WTC11 (cell line): ENCODE measurements around the gene ARMC9. TPM values are rescaled to one million over a fixed set of nuclear protein-coding genes. Genes with fewer than 3 reads are reported as not detected.
A peak's percentile ranks its signal among the peaks of the same experiment; 100 is the strongest.
"Not testable (repeated sequence)": the region's sequence is repeated elsewhere in the genome, so short reads cannot be mapped to it uniquely, and the experiment has no call there.

Source experiments
- ATAC-seq: fragments of 200-7000 bp; cut with Tn5 transposase; 2 replicates; pipeline ENCODE4 v1.10.0; 2021; ENCODE audit warnings: mild to moderate bottlenecking, moderate library complexity
- CTCF ChIA-PET: fragments of 300-600 bp; sonication (Branson Sonifier 250); formaldehyde crosslinking; loops from one replicate; lab custom pipeline; 2021; ENCODE audit warnings: antibody characterized with exemption; lab: Charles Lee
- POLR2A ChIA-PET: fragments of 350-600 bp; sonication (Branson Sonifier 250); formaldehyde crosslinking; loops from one replicate; lab custom pipeline; 2021; ENCODE audit warnings: antibody characterized with exemption; lab: Charles Lee
- DNase-seq: peaks from one replicate; pipeline ENCODE4 v3.0.0; 2021; ENCODE audit warnings: low spot score
- H3K27ac Mint-ChIP-seq: 2 replicates; pipeline ENCODE4 v1.8.0; 2021; ENCODE audit warnings: mixed read lengths
- H3K27me3 Mint-ChIP-seq: 2 replicates; pipeline ENCODE4 v1.8.0; 2021; ENCODE audit warnings: low read depth, mild to moderate bottlenecking, moderate library complexity, mixed read lengths
- H3K36me3 Mint-ChIP-seq: 2 replicates; pipeline ENCODE4 v1.8.0; 2021; ENCODE audit warnings: mixed read lengths
- H3K4me1 Mint-ChIP-seq: 2 replicates; pipeline ENCODE4 v1.8.0; 2022; ENCODE audit warnings: mixed read lengths
- H3K4me3 Mint-ChIP-seq: 2 replicates; pipeline ENCODE4 v1.8.0; 2021; ENCODE audit warnings: mild to moderate bottlenecking, moderate library complexity, mixed read lengths
- H3K9me3 Mint-ChIP-seq: 2 replicates; pipeline ENCODE4 v1.8.0; 2021; ENCODE audit warnings: mixed read lengths
- ARID4B ChIP-seq: sonication (generic); formaldehyde crosslinking; IDR thresholded peaks from 2 replicates; pipeline ENCODE4 v1.8.0; 2023; ENCODE audit warnings: missing genetic modification reagents, mild to moderate bottlenecking, borderline replicate concordance
- ATF2 ChIP-seq: sonication (generic); formaldehyde crosslinking; IDR thresholded peaks from 2 replicates; pipeline ENCODE4 v1.8.1; 2022; ENCODE audit warnings: low read depth, missing genetic modification reagents, borderline replicate concordance
- CREB1 ChIP-seq: sonication (generic); formaldehyde crosslinking; IDR thresholded peaks from 2 replicates; pipeline ENCODE4 v1.8.0; 2023; ENCODE audit warnings: mild to moderate bottlenecking, missing genetic modification reagents
- CTCF ChIP-seq: fragments of 200-600 bp; IDR thresholded peaks from 2 replicates; pipeline ENCODE4 v1.8.0; 2022; ENCODE audit warnings: antibody characterized with exemption
- E2F1 ChIP-seq: sonication (generic); formaldehyde crosslinking; IDR thresholded peaks from 2 replicates; pipeline ENCODE4 v1.8.0; 2022; ENCODE audit warnings: mild to moderate bottlenecking, missing genetic modification reagents
- EMX1 ChIP-seq: fragments of 250-450 bp; sonication (Bioruptor Pico); IDR thresholded peaks from 2 replicates; pipeline ENCODE4 v1.8.0; 2021; ENCODE audit warnings: mild to moderate bottlenecking
- MAX ChIP-seq: sonication (generic); formaldehyde crosslinking; IDR thresholded peaks from 2 replicates; pipeline ENCODE4 v1.8.0; 2022; ENCODE audit warnings: mild to moderate bottlenecking, missing genetic modification reagents
- NFE2L1 ChIP-seq: sonication (generic); formaldehyde crosslinking; IDR thresholded peaks from 2 replicates; pipeline ENCODE4 v1.8.1; 2023; ENCODE audit warnings: missing genetic modification reagents
- NR2C2 ChIP-seq: sonication (generic); formaldehyde crosslinking; IDR thresholded peaks from 2 replicates; pipeline ENCODE4 v1.8.0; 2022; ENCODE audit warnings: mild to moderate bottlenecking, missing genetic modification reagents
- OVOL2 ChIP-seq: fragments of 250-450 bp; sonication (Bioruptor Pico); IDR thresholded peaks from 2 replicates; pipeline ENCODE4 v1.9.0; 2021; ENCODE audit warnings: mild to moderate bottlenecking, borderline replicate concordance
- PRDM15 ChIP-seq: sonication (generic); formaldehyde crosslinking; IDR thresholded peaks from 2 replicates; pipeline ENCODE4 v1.8.0; 2022; ENCODE audit warnings: missing genetic modification reagents
- PRRX2 ChIP-seq: fragments of 250-450 bp; sonication (Bioruptor Pico); IDR thresholded peaks from 2 replicates; pipeline ENCODE4 v1.8.0; 2021; ENCODE audit warnings: mild to moderate bottlenecking
- ZNF423 ChIP-seq: fragments of 250-450 bp; sonication (Bioruptor Pico); IDR thresholded peaks from 2 replicates; pipeline ENCODE4 v2.1.2; 2022; ENCODE audit warnings: mild to moderate bottlenecking, moderate library complexity
- total RNA-seq: library from RNA; stranded (reverse); gene quantifications from 3 replicates; pipeline ENCODE4 v1.2.3, GENCODE V29; 2021

The ARMC9 gene
- total RNA-seq, 1 experiment from 2014 or later = 34.9 TPM

- Mint-ChIP-seq H3K4me1 (peaks cover 81% of the 10 kb centered on the region), H3K9me3 (peaks cover 17% of the 10 kb centered on the region), H3K36me3 (peaks cover 27% of the 10 kb centered on the region)
- POLR2A ChIA-PET = interaction anchor here (0.9 kb wide), 2 partner anchors 58 to 152 kb away, joined by 3 to 4 read pairs; partner anchors contain the start of gene NCL
- peak; percentile 22; the same call in 1 of the 2 replicates for TF ChIP-seq CTCF
- not testable (repeated sequence) for H3K27me3 Mint-ChIP-seq, DNase-seq, H3K27ac Mint-ChIP-seq, ATAC-seq, H3K4me3 Mint-ChIP-seq
- CTCF ChIA-PET = interaction anchor here (0.6 to 4.5 kb wide), 25 partner anchors 8 to 302 kb away, joined by 3 to 37 read pairs (median 5); no protein-coding TSS in a partner anchor
Observed at GRCh38 chr2:231405601-231406367, 207.4 kb downstream of the ARMC9 start.

- CTCF ChIA-PET = interaction anchor here (0.8 to 4.5 kb wide), 6 partner anchors 7 to 304 kb away, joined by 3 to 37 read pairs (median 4); no protein-coding TSS in a partner anchor
- POLR2A ChIA-PET, ATAC-seq, DNase-seq, H3K27me3 Mint-ChIP-seq, H3K27ac Mint-ChIP-seq, H3K4me3 Mint-ChIP-seq: not testable (repeated sequence)
- Mint-ChIP-seq H3K36me3 (peaks cover 20% of the 10 kb centered on the region), H3K9me3 (peaks cover 17% of the 10 kb centered on the region), H3K4me1 (peaks cover 76% of the 10 kb centered on the region)
Observed at GRCh38 chr2:231407686-231408085, 209.3 kb downstream of the ARMC9 start.

- peaks cover 76% of the 10 kb centered on the region for H3K4me1 Mint-ChIP-seq
- ATAC-seq, DNase-seq, H3K4me3 Mint-ChIP-seq, POLR2A ChIA-PET, H3K27me3 Mint-ChIP-seq: not testable (repeated sequence)
- H3K9me3 Mint-ChIP-seq = peaks cover 17% of the 10 kb centered on the region
- H3K27ac Mint-ChIP-seq = peak overlapping the region; percentile 84
- H3K36me3 Mint-ChIP-seq = peaks cover 20% of the 10 kb centered on the region
- CTCF ChIA-PET = interaction anchor here (0.7 to 4.5 kb wide), 9 partner anchors 8 to 304 kb away, joined by 3 to 37 read pairs (median 3); no protein-coding TSS in a partner anchor
Observed at GRCh38 chr2:231408304-231408703, 209.9 kb downstream of the ARMC9 start.

- ChIA-PET POLR2A (interaction anchor here (1.4 to 3.4 kb wide), 2 partner anchors 43 to 55 kb away, joined by 4 to 15 read pairs; partner anchors contain the start of gene NCL), CTCF (interaction anchor here (1.0 to 5.8 kb wide), 7 partner anchors 9 to 182 kb away, joined by 3 to 58 read pairs (median 9); no protein-coding TSS in a partner anchor)
- peak overlapping the region; percentile 99 for H3K27ac Mint-ChIP-seq
- TF ChIP-seq ZNF423 (CRISPR knock-in tag) (no peak), MAX (CRISPR knock-in tag) (no peak), PRDM15 (no peak), E2F1 (CRISPR knock-in tag) (no peak), ATF2 (CRISPR knock-in tag) (no peak), CREB1 (CRISPR knock-in tag) (no peak), PRRX2 (CRISPR knock-in tag) (no peak), EMX1 (CRISPR knock-in tag) (no peak), ARID4B (CRISPR knock-in tag) (no peak), NR2C2 (CRISPR knock-in tag) (no peak), OVOL2 (CRISPR knock-in tag) (no peak), NFE2L1 (CRISPR knock-in tag) (no peak)
Observed at GRCh38 chr2:231409776-231410175, 211.3 kb downstream of the ARMC9 start.

More at GRCh38 chr2:231409776-231410175, 211.3 kb downstream of the ARMC9 start:
- peaks cover 20% of the 10 kb centered on the region for H3K36me3 Mint-ChIP-seq
- H3K27me3 Mint-ChIP-seq = no peaks in the 10 kb centered on the region
- DNase-seq (no peak), ATAC-seq (no peak)
- H3K4me1 Mint-ChIP-seq = peaks cover 79% of the 10 kb centered on the region
- peaks cover 17% of the 10 kb centered on the region for H3K9me3 Mint-ChIP-seq
- H3K4me3 Mint-ChIP-seq = no peak overlapping the region
